Calu3 (cell line): ENCODE measurements around the gene SF3B4. TPM values are rescaled to one million over a fixed set of nuclear protein-coding genes. Genes with fewer than 3 reads are reported as not detected.

ENCODE experiments used
- BruUV-seq: library from RNA; stranded (reverse); fragments of 400-500 nt; replicated peaks from 2 replicates; lab custom pipeline; 2021; lab: Mats Ljungman, UMichigan
- CTCF ChIA-PET: fragments of 300-600 bp; sonication (Branson Sonifier 250); formaldehyde crosslinking; loops from one replicate; lab custom pipeline; 2022; ENCODE audit warnings: antibody characterized with exemption; lab: Charles Lee
- DNase-seq: peaks from one replicate; pipeline ENCODE4 v3.0.0; 2022
- H3K27ac Mint-ChIP-seq: one replicate; pipeline ENCODE4 v1.8.0; 2022; ENCODE audit warnings: mixed read lengths; ENCODE audit not compliant: unreplicated experiment
- H3K27me3 Mint-ChIP-seq: one replicate; pipeline ENCODE4 v1.8.0; 2022; ENCODE audit warnings: mixed read lengths; ENCODE audit not compliant: unreplicated experiment
- H3K36me3 Mint-ChIP-seq: one replicate; pipeline ENCODE4 v1.8.0; 2022; ENCODE audit warnings: mild to moderate bottlenecking, moderate library complexity, mixed read lengths; ENCODE audit not compliant: insufficient read depth, unreplicated experiment
- H3K4me1 Mint-ChIP-seq: one replicate; pipeline ENCODE4 v1.8.0; 2022; ENCODE audit warnings: mild to moderate bottlenecking, low read depth, mixed read lengths; ENCODE audit not compliant: unreplicated experiment
- H3K4me3 Mint-ChIP-seq: one replicate; pipeline ENCODE4 v1.8.0; 2022; ENCODE audit warnings: mild to moderate bottlenecking, low read depth, moderate library complexity, mixed read lengths; ENCODE audit not compliant: unreplicated experiment
- H3K9me3 Mint-ChIP-seq: one replicate; pipeline ENCODE4 v1.8.0; 2022; ENCODE audit warnings: low read depth, mixed read lengths; ENCODE audit not compliant: unreplicated experiment
- intact Hi-C: fragments of 100-400 bp; cut with micrococcal nuclease; formaldehyde crosslinking; loops from one replicate; pipeline ENCODE4 v1.10.0; 2022; ENCODE audit not compliant: unreplicated experiment
- total RNA-seq: library from RNA; stranded (reverse); gene quantifications from 2 replicates; pipeline ENCODE4 v1.2.3, GENCODE V29; 2022
- TF ChIP-seq, protein P1 (sequence below): fragments of 200-600 bp; IDR thresholded peaks from one replicate; pipeline ENCODE4 v1.8.0; 2022; ENCODE audit warnings: antibody characterized with exemption; ENCODE audit not compliant: unreplicated experiment

The SF3B4 gene
- total RNA-seq, 1 experiment from 2014 or later: 188 TPM

DNA sequence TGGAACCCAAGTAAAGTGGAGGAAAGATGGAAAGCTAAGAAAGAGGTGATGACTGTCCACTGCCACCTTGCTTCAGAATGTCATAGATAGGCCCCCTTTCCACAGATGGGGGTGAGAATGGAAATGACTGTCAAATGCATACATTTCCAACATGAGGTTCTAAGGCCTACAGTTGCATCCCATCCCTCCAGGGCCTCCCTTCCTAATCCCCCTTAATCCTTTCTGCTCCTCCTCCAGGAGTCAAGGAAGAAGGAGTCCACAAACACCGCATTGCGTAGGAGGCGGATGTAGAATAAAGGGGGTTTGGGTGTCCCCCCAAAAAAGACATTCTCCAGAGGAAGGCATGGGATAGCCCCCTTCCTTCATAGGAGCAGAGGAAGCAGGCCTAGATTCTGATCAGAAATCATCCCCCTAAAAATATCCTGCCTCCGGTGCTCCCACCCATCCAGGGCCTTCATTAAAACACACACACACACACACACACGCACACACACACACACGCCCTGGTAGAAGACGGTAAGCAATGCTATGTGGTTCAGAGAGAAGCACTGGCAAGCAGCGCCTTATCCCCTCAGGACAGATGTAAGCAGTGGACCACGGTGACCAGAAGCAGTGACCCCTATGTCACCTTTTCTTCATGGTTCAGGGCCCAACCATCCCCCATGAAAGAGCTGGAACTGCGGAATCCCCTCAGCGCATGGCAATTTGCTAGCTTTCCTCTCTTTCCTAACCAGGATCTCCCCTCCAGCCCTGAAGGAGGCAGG lies 12.0 kb downstream of the SF3B4 start:
- Mint-ChIP-seq H3K9me3 (no peaks in the 10 kb centered on the region), H3K27me3 (peaks cover 51% of the 10 kb centered on the region), H3K27ac (no peak overlapping the region), H3K4me1 (no peaks in the 10 kb centered on the region), H3K36me3 (no peaks in the 10 kb centered on the region), H3K4me3 (no peak overlapping the region)
- CTCF ChIA-PET: no interaction called here
- intact Hi-C loops: no loop called here
- DNase-seq: no peak
- BruUV-seq: no TSS peak
- TF ChIP-seq, protein P1, sequence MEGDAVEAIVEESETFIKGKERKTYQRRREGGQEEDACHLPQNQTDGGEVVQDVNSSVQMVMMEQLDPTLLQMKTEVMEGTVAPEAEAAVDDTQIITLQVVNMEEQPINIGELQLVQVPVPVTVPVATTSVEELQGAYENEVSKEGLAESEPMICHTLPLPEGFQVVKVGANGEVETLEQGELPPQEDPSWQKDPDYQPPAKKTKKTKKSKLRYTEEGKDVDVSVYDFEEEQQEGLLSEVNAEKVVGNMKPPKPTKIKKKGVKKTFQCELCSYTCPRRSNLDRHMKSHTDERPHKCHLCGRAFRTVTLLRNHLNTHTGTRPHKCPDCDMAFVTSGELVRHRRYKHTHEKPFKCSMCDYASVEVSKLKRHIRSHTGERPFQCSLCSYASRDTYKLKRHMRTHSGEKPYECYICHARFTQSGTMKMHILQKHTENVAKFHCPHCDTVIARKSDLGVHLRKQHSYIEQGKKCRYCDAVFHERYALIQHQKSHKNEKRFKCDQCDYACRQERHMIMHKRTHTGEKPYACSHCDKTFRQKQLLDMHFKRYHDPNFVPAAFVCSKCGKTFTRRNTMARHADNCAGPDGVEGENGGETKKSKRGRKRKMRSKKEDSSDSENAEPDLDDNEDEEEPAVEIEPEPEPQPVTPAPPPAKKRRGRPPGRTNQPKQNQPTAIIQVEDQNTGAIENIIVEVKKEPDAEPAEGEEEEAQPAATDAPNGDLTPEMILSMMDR: no peak

DNA sequence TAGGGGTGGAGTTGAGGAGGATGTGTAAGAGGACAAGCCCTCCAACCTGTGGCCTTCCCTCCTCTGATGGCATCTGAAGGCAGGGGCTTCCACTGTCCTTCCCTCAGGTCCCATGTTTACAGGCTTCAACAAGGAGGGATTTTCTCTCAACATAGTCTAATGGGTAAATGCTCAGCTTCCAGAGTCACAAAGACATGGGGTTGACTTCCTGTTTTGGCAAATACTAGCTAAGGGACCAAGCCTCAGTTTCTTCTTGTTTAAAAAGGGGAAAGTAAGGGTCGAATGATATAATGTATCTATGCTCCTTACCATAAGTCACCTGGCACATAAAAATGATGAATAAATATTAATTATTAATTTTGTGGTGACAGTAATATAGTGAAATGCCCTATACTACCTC lies 13.1 kb downstream of the SF3B4 start:
- CTCF ChIA-PET: interaction anchor here (0.6 kb wide), 1 partner anchor 235 kb away, joined by 3 read pairs; the partner anchor contains the start of gene PLEKHO1
- H3K27me3 Mint-ChIP-seq: peaks cover 62% of the 10 kb centered on the region
- no TSS peak for BruUV-seq
- TF ChIP-seq, protein P1: no peak
- no peaks in the 10 kb centered on the region for H3K9me3 Mint-ChIP-seq
- H3K4me1 Mint-ChIP-seq: no peaks in the 10 kb centered on the region
- intact Hi-C loops: no loop called here
- DNase-seq: no peak
- no peak overlapping the region for H3K4me3 Mint-ChIP-seq
- no peaks in the 10 kb centered on the region for H3K36me3 Mint-ChIP-seq
- no peak overlapping the region for H3K27ac Mint-ChIP-seq

DNA sequence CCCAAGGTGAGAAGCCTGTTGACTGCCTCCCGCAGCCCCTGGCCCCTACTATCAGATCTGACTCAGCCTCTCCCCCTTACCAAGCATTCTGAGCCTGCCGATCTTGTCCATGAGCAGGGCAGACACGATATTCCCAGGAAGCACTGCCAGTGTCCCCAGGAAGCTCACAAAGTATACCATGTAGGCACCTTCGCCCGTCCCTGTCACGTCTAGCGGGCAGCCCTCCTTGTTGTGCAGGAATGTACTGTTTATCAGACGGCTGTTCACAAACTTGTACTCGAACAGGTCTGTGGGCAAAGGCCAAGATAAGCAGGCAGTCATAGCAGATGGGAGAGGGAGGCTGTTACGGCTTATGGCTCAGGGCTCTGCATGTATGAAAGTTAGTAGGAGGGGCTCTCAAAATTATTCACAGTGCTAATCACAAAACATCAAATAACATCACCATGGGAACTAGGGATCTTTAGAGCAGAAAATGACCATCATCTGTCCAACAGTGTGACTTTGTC lies 21.0 kb downstream of the SF3B4 start:
- BruUV-seq: no TSS peak
- Mint-ChIP-seq H3K27ac (no peak overlapping the region), H3K36me3 (peaks cover 4% of the 10 kb centered on the region), H3K4me3 (no peak overlapping the region), H3K27me3 (peaks cover 18% of the 10 kb centered on the region), H3K9me3 (no peaks in the 10 kb centered on the region), H3K4me1 (no peaks in the 10 kb centered on the region)
- TF ChIP-seq, protein P1: no peak
- intact Hi-C loops: no loop called here
- DNase-seq: no peak
- CTCF ChIA-PET: no interaction called here

DNA sequence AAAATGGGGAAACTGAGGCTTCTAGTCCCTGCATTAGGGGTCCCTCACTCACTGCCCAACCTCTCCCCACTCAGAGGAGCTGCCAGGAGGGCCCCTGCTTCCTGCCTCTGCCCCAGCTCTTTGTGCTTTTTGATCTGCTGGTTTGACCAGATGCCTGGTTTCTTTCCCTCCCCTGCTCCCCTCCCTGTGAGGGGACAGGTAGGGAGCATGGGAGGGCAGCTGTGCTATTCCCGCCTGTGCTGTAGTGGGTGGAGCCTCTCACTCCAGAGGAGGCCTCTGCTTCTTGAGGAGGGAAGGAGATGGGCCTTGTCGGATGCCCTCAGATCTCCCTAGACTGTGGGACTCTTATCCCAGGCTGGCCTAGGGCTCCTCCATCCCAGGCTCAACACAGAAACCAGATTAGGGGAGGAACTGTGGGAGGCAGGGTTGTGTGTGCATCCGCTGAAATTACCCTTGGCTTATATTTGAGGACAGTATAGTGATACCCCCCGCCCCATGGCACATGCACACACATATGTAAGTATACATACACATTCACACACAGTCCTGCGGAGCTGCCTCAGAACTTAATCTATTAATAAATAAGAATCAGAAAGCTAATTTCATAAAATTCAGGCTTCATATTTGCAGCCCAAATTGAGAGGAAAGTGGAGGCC lies 23.6 kb downstream of the SF3B4 start:
- CTCF ChIA-PET: no interaction called here
- no peak overlapping the region for H3K27ac Mint-ChIP-seq
- intact Hi-C loops: no loop called here

More for the DNA sequence above, 23.6 kb downstream of the SF3B4 start:
- H3K36me3 Mint-ChIP-seq: peaks cover 16% of the 10 kb centered on the region
- TF ChIP-seq, protein P1: no peak
- no peaks in the 10 kb centered on the region for H3K9me3 Mint-ChIP-seq
- peaks cover 17% of the 10 kb centered on the region for H3K4me1 Mint-ChIP-seq
- DNase-seq: no peak
- no peaks in the 10 kb centered on the region for H3K27me3 Mint-ChIP-seq
- no peak overlapping the region for H3K4me3 Mint-ChIP-seq
- BruUV-seq: no TSS peak
